Natural killer cell (primary cell): Measurements from ENCODE around the gene RAB20. TPM values are rescaled to one million over a fixed set of nuclear protein-coding genes. Genes with fewer than 3 reads are reported as not detected.

ENCODE experiments used
- ATAC-seq, 3 donors: fragments of 150-1000 bp in 2 of 3; fragments of 200-7000 bp in 1 of 3; cut with Tn5 transposase; 1 replicate in 1 of 3; 2 replicates in 2 of 3; pipeline ENCODE4 v1.10.0; 2021; ENCODE audit warnings: mild to moderate bottlenecking in 2 of 3, moderate library complexity in 2 of 3
- DNase-seq, 2 donors: peaks; one replicate each; pipeline versions ENCODE4 v3.0.0 to v3.0.0-alpha.2; 2013 to 2021; ENCODE audit warnings: mixed read lengths in 1 of 2
- H3K27ac ChIP-seq: one replicate; pipeline ENCODE4 v1.5.1; 2013; ENCODE audit warnings: mild to moderate bottlenecking, low read length
- H3K27me3 ChIP-seq: one replicate; pipeline ENCODE4 v1.6.1; 2013; ENCODE audit warnings: low read length; ENCODE audit not compliant: control insufficient read depth, insufficient read depth
- H3K36me3 ChIP-seq: one replicate; pipeline ENCODE4 v1.6.1; 2013; ENCODE audit warnings: low read length; ENCODE audit not compliant: control insufficient read depth, insufficient read depth
- H3K4me1 ChIP-seq: one replicate; pipeline ENCODE4 v1.6.1; 2013; ENCODE audit warnings: low read length; ENCODE audit not compliant: control insufficient read depth, insufficient read depth
- H3K4me3 ChIP-seq: one replicate; pipeline ENCODE4 v1.5.1; 2013; ENCODE audit warnings: low read length
- H3K9me3 ChIP-seq: one replicate; pipeline ENCODE4 v1.6.1; 2013; ENCODE audit warnings: low read length; ENCODE audit not compliant: control insufficient read depth, insufficient read depth
- H3K27ac Mint-ChIP-seq, 2 donors: one replicate each; pipeline ENCODE4 v1.8.0; 2022; ENCODE audit warnings: mild to moderate bottlenecking in 2 of 2, mixed read lengths in 2 of 2, moderate library complexity in 1 of 2
- H3K27me3 Mint-ChIP-seq, 2 donors: one replicate each; pipeline ENCODE4 v1.8.0; 2022; ENCODE audit warnings: low read depth in 2 of 2, mixed read lengths in 2 of 2
- H3K36me3 Mint-ChIP-seq: one replicate; pipeline ENCODE4 v1.8.0; 2022; ENCODE audit warnings: mixed read lengths
- H3K4me1 Mint-ChIP-seq, 2 donors: one replicate each; pipeline ENCODE4 v1.8.0; 2022; ENCODE audit warnings: mixed read lengths in 2 of 2
- H3K4me3 Mint-ChIP-seq: one replicate; pipeline ENCODE4 v1.8.0; 2022; ENCODE audit warnings: mild to moderate bottlenecking, moderate library complexity, mixed read lengths
- H3K9me3 Mint-ChIP-seq, 2 donors: one replicate each; pipeline ENCODE4 v1.8.0; 2022; ENCODE audit warnings: mixed read lengths in 2 of 2
- WGBS: methylation state at CpG from one replicate; pipeline ENCODE4 v1.1.7; 2013; ENCODE audit warnings: missing lambda C conversion rate; ENCODE audit not compliant: insufficient coverage; 5-methylcytosine and 5-hydroxymethylcytosine counted together
- intact Hi-C: fragments of 100-400 bp; cut with micrococcal nuclease; formaldehyde crosslinking; loops from one replicate; pipeline ENCODE4 v1.14.2; 2022
- total RNA-seq, 4 donors: library from RNA; stranded (reverse); fragments of 120-200 nt in 1 of 4; gene quantifications; one replicate each; pipeline versions ENCODE4 v1.2.3 to v1.2.4, GENCODE V29; 2013 to 2022
- TF ChIP-seq, protein P1 (sequence below): fragments of 200-600 bp; IDR thresholded peaks from one replicate; pipeline ENCODE4 v1.8.0; 2022; ENCODE audit warnings: antibody characterized with exemption

Gene RAB20
- total RNA-seq, 3 donors from 2014 or later (not counting 1 experiment from before 2014, with no cell fraction given): 1.0 to 3.3 (median 1.2) TPM

DNA sequence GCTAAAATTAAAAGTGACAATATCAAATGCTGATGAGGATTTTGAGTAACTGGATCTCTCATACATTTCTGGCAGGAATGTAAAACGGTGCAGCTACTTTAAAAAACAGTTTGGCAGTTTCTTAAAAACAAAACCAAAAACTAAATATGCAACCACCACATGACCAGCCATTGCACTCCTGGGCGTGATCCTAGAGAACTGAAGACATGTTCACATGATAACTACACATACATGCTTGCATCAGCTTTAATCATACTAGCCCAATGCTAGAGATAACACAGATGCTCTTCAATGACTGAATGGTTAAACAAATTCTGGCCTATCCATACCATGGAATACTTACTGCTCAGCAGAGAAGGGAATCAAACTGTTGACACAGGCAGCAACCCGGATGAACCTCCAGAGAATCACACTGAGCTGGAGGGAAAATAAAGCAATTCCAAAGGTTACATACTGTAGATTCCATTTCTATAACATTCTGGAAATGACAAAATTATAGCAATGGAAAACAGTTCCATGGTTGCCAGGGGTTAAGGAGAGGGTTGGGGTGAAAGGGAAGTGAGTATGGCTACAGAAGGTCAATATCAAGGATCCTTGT, 28.4 kb upstream of the RAB20 start:
- Mint-ChIP-seq H3K9me3 (no peaks in the 10 kb centered on the region), H3K27me3 (peaks cover 18% of the 10 kb centered on the region in 2 donors), H3K27ac (no peak overlapping the region), H3K4me1 (no peaks in the 10 kb centered on the region), H3K36me3 (no peaks in the 10 kb centered on the region), H3K4me3 (no peak overlapping the region)
- intact Hi-C loops: no loop called here
- no peak overlapping the region for H3K4me3 ChIP-seq
- H3K4me1 ChIP-seq: no peaks in the 10 kb centered on the region
- DNase-seq (no peak), ATAC-seq (no peak)
- no peak overlapping the region for H3K27ac ChIP-seq
- no peaks in the 10 kb centered on the region for H3K27me3 ChIP-seq
- 69% methylated on average over 3 of the region's 3 CpGs for WGBS
- H3K36me3 ChIP-seq: no peaks in the 10 kb centered on the region
- H3K9me3 ChIP-seq: no peaks in the 10 kb centered on the region
- TF ChIP-seq, protein P1, sequence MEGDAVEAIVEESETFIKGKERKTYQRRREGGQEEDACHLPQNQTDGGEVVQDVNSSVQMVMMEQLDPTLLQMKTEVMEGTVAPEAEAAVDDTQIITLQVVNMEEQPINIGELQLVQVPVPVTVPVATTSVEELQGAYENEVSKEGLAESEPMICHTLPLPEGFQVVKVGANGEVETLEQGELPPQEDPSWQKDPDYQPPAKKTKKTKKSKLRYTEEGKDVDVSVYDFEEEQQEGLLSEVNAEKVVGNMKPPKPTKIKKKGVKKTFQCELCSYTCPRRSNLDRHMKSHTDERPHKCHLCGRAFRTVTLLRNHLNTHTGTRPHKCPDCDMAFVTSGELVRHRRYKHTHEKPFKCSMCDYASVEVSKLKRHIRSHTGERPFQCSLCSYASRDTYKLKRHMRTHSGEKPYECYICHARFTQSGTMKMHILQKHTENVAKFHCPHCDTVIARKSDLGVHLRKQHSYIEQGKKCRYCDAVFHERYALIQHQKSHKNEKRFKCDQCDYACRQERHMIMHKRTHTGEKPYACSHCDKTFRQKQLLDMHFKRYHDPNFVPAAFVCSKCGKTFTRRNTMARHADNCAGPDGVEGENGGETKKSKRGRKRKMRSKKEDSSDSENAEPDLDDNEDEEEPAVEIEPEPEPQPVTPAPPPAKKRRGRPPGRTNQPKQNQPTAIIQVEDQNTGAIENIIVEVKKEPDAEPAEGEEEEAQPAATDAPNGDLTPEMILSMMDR: no peak

DNA sequence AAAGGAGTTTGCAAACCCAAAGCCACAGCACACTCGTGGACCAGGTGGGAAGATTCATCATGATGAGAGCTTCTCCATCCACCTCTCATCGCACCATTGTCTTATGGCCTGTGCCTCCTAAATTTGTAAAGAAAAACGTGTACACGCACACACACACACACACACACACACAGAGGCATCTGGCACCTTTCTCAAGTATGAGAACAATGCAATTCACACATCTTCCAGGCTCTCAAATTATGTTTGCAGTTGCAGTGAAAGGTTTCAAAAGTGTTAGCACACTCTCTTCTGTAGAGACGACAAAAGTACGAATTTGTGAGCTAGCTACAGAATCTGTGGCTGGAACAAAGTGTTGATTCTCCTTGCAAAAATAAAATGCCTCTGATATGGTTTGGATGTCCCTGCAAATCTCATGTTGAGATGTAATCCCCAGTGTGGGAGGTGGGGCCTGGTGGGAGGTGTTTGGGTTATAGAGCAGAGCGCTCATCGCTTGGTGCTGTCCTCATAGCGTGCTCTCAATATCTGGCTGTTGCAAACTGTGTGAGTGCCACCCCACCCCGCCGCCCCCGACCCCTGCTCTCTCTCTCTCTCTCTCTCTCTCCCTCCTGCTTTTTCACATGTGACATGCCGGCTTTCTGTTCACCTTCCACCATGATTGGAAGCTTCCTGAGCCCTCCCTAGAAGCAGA, 21.8 kb upstream of the RAB20 start:
- H3K9me3 Mint-ChIP-seq: no peaks in the 10 kb centered on the region
- no peaks in the 10 kb centered on the region for H3K36me3 Mint-ChIP-seq
- no peaks in the 10 kb centered on the region for H3K9me3 ChIP-seq
- no peak overlapping the region for H3K4me3 ChIP-seq
- no peak overlapping the region for H3K4me3 Mint-ChIP-seq
- TF ChIP-seq, protein P1: no peak
- H3K4me1 ChIP-seq: no peaks in the 10 kb centered on the region
- H3K27ac Mint-ChIP-seq: no peak overlapping the region
- no peaks in the 10 kb centered on the region for H3K36me3 ChIP-seq
- no peaks in the 10 kb centered on the region for H3K27me3 ChIP-seq
- 90% methylated on average over 13 of the region's 13 CpGs for WGBS
- H3K27ac ChIP-seq: no peak overlapping the region
- intact Hi-C loops: no loop called here
- ATAC-seq (no peak), DNase-seq (no peak)
- no peaks in the 10 kb centered on the region for H3K4me1 Mint-ChIP-seq
- peaks cover 7 to 11% of the 10 kb centered on the region in 2 donors for H3K27me3 Mint-ChIP-seq

DNA sequence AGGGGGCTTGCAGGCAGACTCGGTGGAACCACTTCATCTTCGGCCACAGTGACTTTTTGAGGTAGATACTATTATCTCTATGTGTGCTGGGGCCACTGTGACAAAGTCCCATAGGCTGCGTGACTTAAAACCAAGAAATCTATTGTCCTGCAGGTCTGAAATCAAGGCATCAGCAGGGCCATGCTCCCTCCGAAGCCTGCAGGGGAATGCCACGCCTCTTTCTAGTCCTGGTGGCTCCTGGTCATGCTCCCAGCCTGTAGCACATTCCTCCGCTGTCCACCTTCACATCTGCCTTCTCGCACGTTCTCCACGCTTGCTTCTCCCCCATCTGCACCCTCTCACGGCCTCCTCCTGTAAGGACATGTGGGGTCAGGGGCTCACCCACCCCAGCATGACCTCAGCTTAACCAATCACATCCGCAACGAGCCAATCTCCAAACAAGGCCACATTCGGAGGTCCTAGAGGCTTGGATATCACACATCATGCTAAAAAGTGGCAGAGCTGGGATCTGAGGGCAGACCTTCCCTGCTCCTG, 21.0 kb upstream of the RAB20 start:
- Histone ChIP-seq H3K27ac (no peak overlapping the region), H3K36me3 (no peaks in the 10 kb centered on the region), H3K27me3 (no peaks in the 10 kb centered on the region), H3K4me1 (no peaks in the 10 kb centered on the region), H3K4me3 (no peak overlapping the region), H3K9me3 (no peaks in the 10 kb centered on the region)
- H3K27ac Mint-ChIP-seq: no peak overlapping the region
- intact Hi-C loops: no loop called here
- 82% methylated on average over 13 of the region's 13 CpGs for WGBS
- ATAC-seq (no peak), DNase-seq (no peak)
- no peak overlapping the region for H3K4me3 Mint-ChIP-seq
- H3K4me1 Mint-ChIP-seq: no peaks in the 10 kb centered on the region
- TF ChIP-seq, protein P1: no peak
- peaks cover 7 to 12% of the 10 kb centered on the region in 2 donors for H3K27me3 Mint-ChIP-seq
- H3K36me3 Mint-ChIP-seq: no peaks in the 10 kb centered on the region
- no peaks in the 10 kb centered on the region for H3K9me3 Mint-ChIP-seq
